GM23338 (cell line): ENCODE results near the gene IYD. TPM values are rescaled to one million over a fixed set of nuclear protein-coding genes. Genes with fewer than 3 reads are reported as not detected.

ENCODE experiments used
- ATAC-seq: fragments of 200-7000 bp; cut with Tn5 transposase; 3 replicates; pipeline ENCODE4 v1.9.1; 2020
- DNase-seq: peaks from one replicate; pipeline ENCODE4 v3.0.0-alpha.2; 2015; ENCODE audit warnings: low spot score
- H2AFZ ChIP-seq: fragments of 200-600 bp; sonication (generic); 2 replicates; pipeline ENCODE4 v1.8.0; 2016; ENCODE audit warnings: antibody characterized with exemption, mild to moderate bottlenecking, moderate library complexity
- H3F3A ChIP-seq: fragments of 200-600 bp; sonication (generic); replicated peaks from 2 replicates; pipeline ENCODE4 v1.8.0; 2017; ENCODE audit warnings: antibody characterized with exemption, mixed run types, low read depth
- H3K27ac ChIP-seq: fragments of 200-600 bp; sonication (generic); 2 replicates; pipeline ENCODE4 v1.6.1; 2016; ENCODE audit warnings: low read depth
- H3K27me3 ChIP-seq: fragments of 200-600 bp; sonication (generic); 2 replicates; pipeline ENCODE4 v1.8.0; 2016; ENCODE audit warnings: mild to moderate bottlenecking, mixed run types, moderate library complexity; ENCODE audit not compliant: insufficient read depth
- H3K36me3 ChIP-seq: fragments of 200-600 bp; sonication (generic); 2 replicates; pipeline ENCODE4 v1.8.0; 2016; ENCODE audit warnings: mild to moderate bottlenecking; ENCODE audit not compliant: insufficient read depth
- H3K4me1 ChIP-seq: fragments of 200-600 bp; sonication (generic); 2 replicates; pipeline ENCODE4 v1.8.0; 2016; ENCODE audit warnings: mild to moderate bottlenecking, moderate library complexity; ENCODE audit not compliant: insufficient read depth
- H3K4me2 ChIP-seq: fragments of 200-600 bp; sonication (generic); 2 replicates; pipeline ENCODE4 v1.7.1; 2017; ENCODE audit warnings: mixed run types
- H3K4me3 ChIP-seq: fragments of 200-600 bp; sonication (generic); 2 replicates; pipeline ENCODE4 v1.6.1; 2016; ENCODE audit warnings: mixed run types
- H3K79me2 ChIP-seq: fragments of 200-600 bp; sonication (generic); replicated peaks from 2 replicates; pipeline ENCODE4 v1.8.0; 2017; ENCODE audit warnings: mild to moderate bottlenecking; ENCODE audit not compliant: insufficient read depth
- H3K9me2 ChIP-seq: fragments of 200-600 bp; sonication (generic); 2 replicates; pipeline ENCODE4 v1.8.0; 2017; ENCODE audit not compliant: insufficient read depth
- H4K20me1 ChIP-seq: fragments of 200-600 bp; sonication (generic); replicated peaks from 2 replicates; pipeline ENCODE4 v1.8.0; 2017; ENCODE audit warnings: mild to moderate bottlenecking; ENCODE audit not compliant: insufficient read depth
- H3K27ac Mint-ChIP-seq: 2 replicates; pipeline ENCODE4 v1.8.0; 2020; ENCODE audit warnings: inconsistent platforms, mild to moderate bottlenecking, moderate library complexity, mixed read lengths
- H3K27me3 Mint-ChIP-seq: 3 replicates; pipeline ENCODE4 v1.8.0; 2022; ENCODE audit warnings: low read depth, mild to moderate bottlenecking, moderate library complexity, mixed read lengths, inconsistent platforms; ENCODE audit not compliant: insufficient read depth, poor library complexity
- H3K36me3 Mint-ChIP-seq: 3 replicates; pipeline ENCODE4 v1.8.0; 2021; ENCODE audit warnings: low read depth, mild to moderate bottlenecking, inconsistent platforms, moderate library complexity, mixed read lengths
- H3K4me1 Mint-ChIP-seq: 3 replicates; pipeline ENCODE4 v1.8.0; 2020; ENCODE audit warnings: mild to moderate bottlenecking, inconsistent platforms, mixed read lengths
- H3K4me3 Mint-ChIP-seq: 3 replicates; pipeline ENCODE4 v1.8.0; 2021; ENCODE audit warnings: moderate library complexity, mild to moderate bottlenecking, inconsistent platforms, mixed read lengths
- H3K9me3 Mint-ChIP-seq: 3 replicates; pipeline ENCODE4 v1.8.0; 2020; ENCODE audit warnings: moderate library complexity, mild to moderate bottlenecking, inconsistent platforms, mixed read lengths
- CREB1 ChIP-seq: fragments of 250-450 bp; sonication (Bioruptor Pico); IDR thresholded peaks from 2 replicates; pipeline ENCODE4 v1.5.0; 2020; ENCODE audit warnings: low read depth, mild to moderate bottlenecking, moderate library complexity
- CTCF ChIP-seq, 2 experiments: fragments of 200-600 bp in 1 of 2; sonication (generic) in 1 of 2; conservative IDR thresholded peaks; 2 replicates each; pipeline versions ENCODE4 v1.5.1 to v1.6.1; 2016 to 2017; ENCODE audit warnings: antibody characterized with exemption in 2 of 2, low read depth in 2 of 2, mild to moderate bottlenecking in 2 of 2, moderate library complexity in 1 of 2
- ETS1 ChIP-seq: IDR thresholded peaks from 2 replicates; pipeline ENCODE4 v1.6.1; 2016; ENCODE audit warnings: antibody characterized with exemption
- EZH2 ChIP-seq: fragments of 200-600 bp; sonication (generic); IDR thresholded peaks from one replicate; pipeline ENCODE4 v1.8.0; 2017; ENCODE audit warnings: antibody characterized with exemption, mild to moderate bottlenecking, low read depth; ENCODE audit not compliant: unreplicated experiment
- EZH2phosphoT487 ChIP-seq: fragments of 200-600 bp; sonication (generic); IDR thresholded peaks from one replicate; pipeline ENCODE4 v1.8.1; 2018; ENCODE audit warnings: antibody characterized with exemption; ENCODE audit not compliant: unreplicated experiment
- JUNB ChIP-seq: IDR thresholded peaks from one replicate; pipeline ENCODE4 v1.6.1; 2016; ENCODE audit warnings: antibody characterized with exemption; ENCODE audit not compliant: unreplicated experiment
- NANOG ChIP-seq: IDR thresholded peaks from 2 replicates; pipeline ENCODE4 v1.6.1; 2016; ENCODE audit warnings: antibody characterized with exemption, borderline replicate concordance
- POLR2AphosphoS5 ChIP-seq: IDR thresholded peaks from 2 replicates; pipeline ENCODE4 v1.6.1; 2016; ENCODE audit warnings: antibody characterized with exemption, low read depth
- REST ChIP-seq: IDR thresholded peaks from one replicate; pipeline ENCODE4 v1.6.1; 2018; ENCODE audit warnings: antibody characterized with exemption; ENCODE audit not compliant: unreplicated experiment
- STAT1 ChIP-seq: IDR thresholded peaks from one replicate; pipeline ENCODE4 v1.6.1; 2016; ENCODE audit warnings: antibody characterized with exemption; ENCODE audit not compliant: unreplicated experiment
- ZNF114 ChIP-seq: fragments of 250-450 bp; sonication (Bioruptor Pico); IDR thresholded peaks from 2 replicates; pipeline ENCODE4 v1.5.0; 2020; ENCODE audit warnings: mild to moderate bottlenecking, moderate library complexity
- ZNF331 ChIP-seq: fragments of 250-450 bp; sonication (Bioruptor Pico); IDR thresholded peaks from 2 replicates; pipeline ENCODE4 v1.5.0; 2020; ENCODE audit warnings: low read depth, mild to moderate bottlenecking, moderate library complexity
- ZNF462 ChIP-seq: fragments of 250-450 bp; sonication (Bioruptor Pico); IDR thresholded peaks from 2 replicates; pipeline ENCODE4 v1.5.0; 2020; ENCODE audit warnings: mild to moderate bottlenecking, moderate library complexity
- polyA plus RNA-seq: library from polyadenylated mRNA; unstranded; fragments of >200 nt; fragmentation: Nextera tagmentation; extraction: Ambion mirVana; gene quantifications from 2 replicates; pipeline ENCODE4 v1.2.1, GENCODE V29; 2016
- total RNA-seq: library from RNA; depleted of rRNA; stranded (reverse); fragments of >200 nt; shearing (Covaris generic); gene quantifications from 2 replicates; pipeline ENCODE4 v1.2.3, GENCODE V29; 2014

IYD gene
- total and polyA plus RNA-seq, 2 experiments from 2014 or later = not detected

- Histone ChIP-seq H3K4me3 (no peak overlapping the region), H3K4me1 (no peaks in the 10 kb centered on the region), H3K9me2 (no peaks in the 10 kb centered on the region), H3K36me3 (no peaks in the 10 kb centered on the region), H3K27me3 (no peaks in the 10 kb centered on the region), H2AFZ (no peak overlapping the region), H3F3A (no peaks in the 10 kb centered on the region), H3K27ac (no peak overlapping the region), H3K4me2 (no peak overlapping the region), H3K79me2 (no peaks in the 10 kb centered on the region), H4K20me1 (no peaks in the 10 kb centered on the region)
- H3K27ac Mint-ChIP-seq = no peak overlapping the region
- ATAC-seq = no peak
- no peaks in the 10 kb centered on the region for H3K9me3 Mint-ChIP-seq
- H3K27me3 Mint-ChIP-seq = no peaks in the 10 kb centered on the region
- TF ChIP-seq CREB1 (CRISPR knock-in tag) = no peak
- no peak for TF ChIP-seq POLR2AphosphoS5
- no peak for TF ChIP-seq NANOG
- TF ChIP-seq ZNF114 (CRISPR knock-in tag) = no peak
- TF ChIP-seq EZH2 = no peak
- TF ChIP-seq STAT1 = no peak
- TF ChIP-seq REST = no peak
- no peak for TF ChIP-seq ZNF331 (CRISPR knock-in tag)
- TF ChIP-seq ZNF462 (CRISPR knock-in tag) = no peak
- no peak for TF ChIP-seq ETS1
- TF ChIP-seq CTCF (conservative IDR thresholded peaks at IDR 0.05; ENCODE audit: low read depth in 2 of 2) = no peak
- TF ChIP-seq JUNB = no peak
- no peak for TF ChIP-seq EZH2phosphoT487
- DNase-seq = no peak
- no peaks in the 10 kb centered on the region for H3K36me3 Mint-ChIP-seq
- no peaks in the 10 kb centered on the region; the same call in 2 of the 3 replicates for H3K4me1 Mint-ChIP-seq
- H3K4me3 Mint-ChIP-seq = no peak overlapping the region
Measured at GRCh38 chr6:150382171-150382570, 13.4 kb downstream of the IYD start.
